GM21619 (cell line): ENCODE results near the gene GAB1.
A peak's percentile ranks its signal among the peaks of the same experiment; 100 is the strongest.
"Not testable (repeated sequence)": the region's sequence is repeated elsewhere in the genome, so short reads cannot be mapped to it uniquely, and the experiment has no call there.

Experiments
- ATAC-seq: cut with Tn5 transposase; IDR thresholded peaks from one replicate; pipeline ENCODE4 v1.9.1; 2021; ENCODE audit not compliant: unreplicated experiment

Gene GAB1

GRCh38 chr4:143337600-143338287, 1.1 kb downstream of the GAB1 start:
- no peak for ATAC-seq

GRCh38 chr4:143338313-143338712, 1.6 kb downstream of the GAB1 start:
- ATAC-seq = no peak

- no peak for ATAC-seq
These were observed 2.8 kb downstream of the GAB1 start for GRCh38 chr4:143339497-143339896.

- ATAC-seq = no peak
These were observed 4.6 kb downstream of the GAB1 start for GRCh38 chr4:143341186-143341755.

- ATAC-seq = no peak
These were observed 6.7 kb downstream of the GAB1 start for GRCh38 chr4:143343276-143343831.

GRCh38 chr4:143344041-143344440, 7.4 kb downstream of the GAB1 start:
- no peak for ATAC-seq

- no peak for ATAC-seq
These were observed 8.1 kb downstream of the GAB1 start for GRCh38 chr4:143344774-143345173.

GRCh38 chr4:143345356-143345755, 8.7 kb downstream of the GAB1 start:
- ATAC-seq = no peak

- no peak for ATAC-seq
These were observed 9.5 kb downstream of the GAB1 start for GRCh38 chr4:143346206-143346605.

GRCh38 chr4:143347484-143348111, 10.9 kb downstream of the GAB1 start:
- no peak for ATAC-seq

GRCh38 chr4:143348233-143349077, 11.8 kb downstream of the GAB1 start:
- ATAC-seq = no peak

- ATAC-seq = not testable (repeated sequence)
These were observed 13.3 kb downstream of the GAB1 start for GRCh38 chr4:143349858-143350527.

- no peak for ATAC-seq
These were observed 14.5 kb downstream of the GAB1 start for GRCh38 chr4:143351149-143351691.

- ATAC-seq = no peak
These were observed 15.2 kb downstream of the GAB1 start for GRCh38 chr4:143351774-143352451.

GRCh38 chr4:143352720-143353119, 16.0 kb downstream of the GAB1 start:
- ATAC-seq = no peak

GRCh38 chr4:143353797-143354196, 17.1 kb downstream of the GAB1 start:
- ATAC-seq = no peak

GRCh38 chr4:143354990-143355389, 18.3 kb downstream of the GAB1 start:
- ATAC-seq = peak; percentile 24

- ATAC-seq = no peak
These were observed 19.0 kb downstream of the GAB1 start for GRCh38 chr4:143355540-143356217.

GRCh38 chr4:143356493-143356892, 19.8 kb downstream of the GAB1 start:
- ATAC-seq = no peak
